GM19099 (cell line): ENCODE results near the gene SEC61G.

Experiments used
- POLR2A ChIP-seq: IDR thresholded peaks from 3 replicates; pipeline ENCODE4 v1.6.1; 2011; ENCODE audit warnings: low read depth; ENCODE audit not compliant: insufficient read length; ENCODE audit errors: extremely low read depth

SEC61G gene

GRCh38 chr7:54774785-54775740 is 16.1 kb upstream of the SEC61G start:
- no peak for TF ChIP-seq POLR2A

GRCh38 chr7:54773472-54774399 is 14.7 kb upstream of the SEC61G start:
- TF ChIP-seq POLR2A, result no peak

- TF ChIP-seq POLR2A, result no peak
These were observed 10.2 kb upstream of the SEC61G start for GRCh38 chr7:54769203-54769602.

GRCh38 chr7:54764861-54765260 is 5.8 kb upstream of the SEC61G start:
- TF ChIP-seq POLR2A, result no peak

- no peak for TF ChIP-seq POLR2A
These were observed 1.3 kb downstream of the SEC61G start for GRCh38 chr7:54757711-54758110.

GRCh38 chr7:54749200-54749599 is 9.8 kb downstream of the SEC61G start:
- no peak for TF ChIP-seq POLR2A

GRCh38 chr7:54747234-54747633 is 11.8 kb downstream of the SEC61G start:
- TF ChIP-seq POLR2A, result no peak

- no peak for TF ChIP-seq POLR2A
These were observed 15.4 kb downstream of the SEC61G start for GRCh38 chr7:54743580-54743979.

GRCh38 chr7:54738737-54739136 is 20.3 kb downstream of the SEC61G start:
- TF ChIP-seq POLR2A, result no peak

- TF ChIP-seq POLR2A, result no peak
These were observed 29.9 kb downstream of the SEC61G start for GRCh38 chr7:54729107-54729506.

- TF ChIP-seq POLR2A, result no peak
These were observed 30.6 kb downstream of the SEC61G start for GRCh38 chr7:54728411-54728810.

GRCh38 chr7:54725255-54725654 is 33.8 kb downstream of the SEC61G start:
- no peak for TF ChIP-seq POLR2A

- no peak for TF ChIP-seq POLR2A
These were observed 36.5 kb downstream of the SEC61G start for GRCh38 chr7:54722502-54722901.

- no peak for TF ChIP-seq POLR2A
These were observed 37.0 kb downstream of the SEC61G start for GRCh38 chr7:54722026-54722425.

GRCh38 chr7:54719974-54720373 is 39.0 kb downstream of the SEC61G start:
- TF ChIP-seq POLR2A, result no peak

GRCh38 chr7:54719425-54719824 is 39.6 kb downstream of the SEC61G start:
- no peak for TF ChIP-seq POLR2A

GRCh38 chr7:54712820-54713219 is 46.2 kb downstream of the SEC61G start:
- TF ChIP-seq POLR2A, result no peak
